GM18909 (cell line): ENCODE results near the gene ALK.
"Not testable (repeated sequence)": the region's sequence is repeated elsewhere in the genome, so short reads cannot be mapped to it uniquely, and the experiment has no call there.

ENCODE experiments used
- ATAC-seq: cut with Tn5 transposase; IDR thresholded peaks from one replicate; pipeline ENCODE4 v1.9.1; 2021; ENCODE audit warnings: mild to moderate bottlenecking; ENCODE audit not compliant: unreplicated experiment, poor library complexity

ALK gene

DNA sequence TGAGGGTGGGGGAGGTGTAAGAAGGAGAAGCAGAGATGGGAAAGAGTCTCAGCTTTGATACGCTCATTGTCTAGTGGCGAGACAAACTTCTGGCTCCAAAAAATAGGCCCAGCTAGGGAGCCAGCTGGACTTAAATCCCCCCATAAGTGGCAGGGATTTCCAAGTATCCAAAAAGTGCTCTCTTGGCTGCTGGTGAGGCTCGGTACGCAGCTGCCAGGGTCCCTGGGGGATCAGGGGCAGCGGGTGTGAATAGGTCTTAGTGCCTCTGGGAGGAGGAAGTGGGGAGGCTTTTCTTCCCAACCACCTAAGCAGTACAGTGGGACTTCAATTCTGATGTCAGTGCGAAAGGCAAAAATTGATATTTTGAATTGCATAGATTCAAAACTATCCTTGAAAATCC, 73.5 kb downstream of the ALK start:
- ATAC-seq: no peak

DNA sequence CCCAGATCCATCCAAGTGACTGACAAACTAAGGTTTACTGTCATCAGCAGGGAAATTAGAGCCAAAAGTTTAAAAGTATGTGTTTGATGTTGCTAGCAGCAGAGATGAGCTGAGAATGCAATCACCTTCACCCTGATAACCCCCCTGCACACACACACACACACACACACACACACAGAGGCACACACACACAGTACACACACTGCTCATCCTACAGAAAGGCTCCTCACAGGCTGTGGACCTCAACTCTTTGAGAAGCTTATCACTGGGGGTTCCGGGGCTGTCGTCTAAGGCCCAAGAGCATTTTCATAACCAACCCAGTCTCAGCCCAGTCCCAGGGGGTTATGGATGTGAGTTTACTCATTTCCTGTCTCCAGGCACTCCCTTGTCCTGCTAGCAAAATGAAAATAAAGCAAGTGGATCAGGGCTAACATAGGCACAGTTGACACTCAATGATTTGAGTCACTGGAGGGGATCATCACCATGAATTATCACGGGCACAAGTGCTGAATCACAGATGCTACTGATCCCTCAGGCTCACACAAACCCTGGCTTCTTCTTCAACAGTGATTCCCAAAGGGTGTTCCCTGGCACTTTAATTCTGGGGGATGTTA, 76.6 kb downstream of the ALK start:
- ATAC-seq: no peak

DNA sequence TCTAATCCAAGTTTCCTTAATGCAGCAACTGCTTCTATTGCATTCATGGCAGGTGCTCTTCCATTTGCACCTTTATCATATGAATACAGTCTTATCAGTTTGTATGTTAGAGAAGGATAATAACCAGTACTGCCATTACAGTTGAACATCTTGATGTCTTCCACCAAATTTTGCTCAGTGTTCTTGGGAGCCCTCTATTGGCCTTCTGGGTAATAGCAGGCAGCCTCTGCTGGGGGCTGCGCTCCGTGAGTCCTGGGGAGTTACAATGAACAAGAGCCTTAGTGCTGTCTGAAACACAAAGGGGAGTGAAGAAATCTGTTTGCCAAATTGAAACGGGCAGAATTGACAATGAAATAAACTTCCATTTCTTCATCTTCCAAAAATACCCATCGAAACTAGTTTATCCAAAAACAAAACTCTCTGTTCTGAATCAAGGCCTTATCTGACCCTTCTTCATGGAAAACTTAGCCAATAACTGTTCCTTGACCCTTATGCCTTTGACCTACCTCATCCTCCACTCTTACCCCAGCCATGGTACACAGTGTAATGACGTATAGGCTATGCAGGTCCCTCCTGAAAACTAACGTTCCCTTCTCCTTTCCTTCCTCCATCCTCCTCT, 79.9 kb downstream of the ALK start:
- peak; percentile 53 for ATAC-seq

DNA sequence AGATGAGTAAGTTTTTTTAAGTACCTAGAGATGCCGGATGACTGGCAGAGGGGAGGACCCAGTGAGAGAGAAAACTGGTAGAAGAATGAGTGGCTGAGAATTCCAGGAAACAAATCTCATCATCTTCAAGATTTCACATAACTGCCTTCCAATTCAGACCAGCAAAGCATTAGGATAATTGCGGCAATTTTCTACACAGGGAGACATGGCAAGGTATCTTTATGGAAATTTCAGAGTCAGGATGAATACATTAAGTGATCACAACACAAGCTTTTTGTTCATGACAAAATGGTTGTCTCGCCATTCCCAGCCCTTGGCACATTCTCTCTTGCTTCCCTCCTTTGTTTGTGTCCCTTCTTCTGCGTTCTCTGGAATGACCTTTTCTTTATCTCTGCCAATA, 82.1 kb downstream of the ALK start:
- no peak for ATAC-seq

DNA sequence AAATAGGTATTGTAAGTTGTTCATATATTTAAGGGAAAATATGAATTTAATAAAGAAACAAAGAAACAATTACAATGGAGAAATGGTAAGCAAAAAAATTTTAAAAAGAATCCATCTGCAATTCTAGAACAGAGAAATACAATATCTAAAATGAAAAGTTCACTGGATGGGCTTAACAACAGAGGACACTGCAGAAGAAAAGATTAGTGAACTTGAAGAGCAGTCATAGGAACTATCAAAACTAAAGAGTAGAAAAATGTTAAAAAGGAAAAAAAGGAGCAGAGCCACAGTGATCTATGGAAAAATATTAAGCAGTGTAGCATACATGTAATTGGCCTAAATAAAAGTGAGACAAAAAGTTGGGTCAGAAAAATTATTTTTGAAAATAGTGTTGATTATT, 83.5 kb downstream of the ALK start:
- ATAC-seq: no peak

DNA sequence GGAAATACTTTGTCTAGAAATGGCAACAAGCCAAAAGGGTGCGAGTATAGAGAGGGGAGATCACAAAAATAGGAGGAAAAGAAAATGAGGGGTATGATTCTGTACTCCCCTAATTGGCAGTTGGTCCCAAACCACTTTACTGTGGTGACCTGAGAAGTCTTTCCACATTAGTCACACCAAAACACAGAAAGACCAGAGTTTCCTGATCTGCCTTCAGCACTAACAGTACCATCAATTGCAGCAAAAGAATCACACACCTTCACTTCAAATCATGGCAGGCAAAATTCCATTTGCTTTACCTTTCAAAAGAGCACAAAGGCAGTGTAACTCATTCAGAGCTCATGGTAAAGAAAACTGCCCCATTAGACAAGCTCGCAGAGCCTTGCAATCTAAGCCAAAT, 86.8 kb downstream of the ALK start:
- no peak for ATAC-seq

DNA sequence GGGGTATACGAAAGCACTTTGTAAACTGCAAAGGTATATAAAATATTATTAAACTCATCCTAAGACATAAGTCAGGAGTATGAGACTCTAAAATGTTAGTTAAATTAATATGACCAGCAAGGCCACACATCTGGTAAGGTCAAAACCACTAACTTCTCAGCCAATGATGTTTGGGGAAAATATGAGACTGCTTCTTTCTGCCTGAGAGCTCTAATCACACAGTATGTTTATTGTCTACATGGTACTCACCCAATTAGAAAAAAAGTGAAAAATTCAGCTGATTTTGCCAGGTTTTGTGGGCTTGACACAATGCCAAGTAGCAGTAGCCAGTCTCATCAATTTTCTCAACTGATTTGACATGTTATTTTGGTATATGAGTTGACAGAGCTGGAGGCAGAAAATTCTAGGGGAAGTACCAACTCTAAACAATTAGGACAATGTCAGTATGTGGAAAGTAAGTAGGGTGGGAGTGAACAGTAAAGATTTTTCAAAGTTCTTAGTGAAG, 87.3 kb downstream of the ALK start:
- no peak for ATAC-seq

DNA sequence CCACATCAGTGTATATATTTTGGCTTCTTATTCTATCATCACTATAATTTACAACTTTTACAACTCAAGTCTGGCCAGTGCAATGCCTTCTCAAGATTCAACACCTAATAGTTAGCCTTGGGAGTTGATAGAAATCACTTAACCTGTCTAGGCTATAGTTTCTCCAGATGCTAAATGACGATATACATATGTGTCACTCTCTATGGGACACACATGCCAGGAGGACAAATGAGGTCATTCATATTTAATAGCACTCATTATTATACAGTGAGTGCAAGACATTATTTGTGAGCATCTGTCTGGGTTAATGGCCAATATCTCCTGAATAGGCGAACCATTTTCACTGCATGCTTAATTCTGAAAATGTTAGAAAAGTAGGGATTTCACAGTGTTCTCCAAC, 89.8 kb downstream of the ALK start:
- no peak for ATAC-seq

DNA sequence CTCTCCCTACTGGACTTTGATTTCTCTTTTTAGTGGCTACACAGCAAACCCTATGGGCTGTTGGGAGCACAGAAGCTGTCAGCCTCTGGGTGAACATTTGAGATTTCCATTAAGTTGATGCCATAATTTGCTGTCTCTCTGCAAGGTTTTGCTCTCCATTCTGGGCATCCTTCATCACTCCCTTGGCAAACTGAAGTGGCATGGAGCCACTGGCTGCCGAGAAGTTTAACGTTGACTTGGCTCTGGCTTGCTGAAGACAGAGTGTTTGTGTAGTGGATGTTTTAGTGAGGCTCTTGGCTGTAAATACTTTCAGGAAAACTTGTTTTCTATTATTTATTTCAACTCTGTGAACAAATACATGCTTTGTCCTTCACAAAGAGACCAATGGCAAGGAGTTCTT, 91.5 kb downstream of the ALK start:
- ATAC-seq: no peak

DNA sequence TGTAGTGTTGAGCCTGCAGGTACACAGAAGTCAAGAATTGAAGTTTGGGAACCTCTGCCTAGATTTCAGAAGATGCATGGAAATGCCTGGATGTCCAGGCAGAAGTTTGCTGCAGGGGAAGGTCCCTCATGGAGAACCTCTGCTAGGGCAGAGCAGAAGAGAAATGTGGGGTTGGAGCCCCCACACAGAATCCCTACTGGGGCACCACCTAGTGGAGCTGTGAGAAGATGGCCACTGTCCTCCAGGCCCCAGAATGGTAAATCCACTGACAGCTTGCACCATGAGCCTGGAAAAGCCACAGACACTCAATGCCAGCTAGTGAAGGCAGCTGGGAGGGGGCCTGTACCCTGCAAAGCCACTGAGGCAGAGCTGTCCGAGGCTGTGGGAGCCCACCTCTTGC, 97.2 kb downstream of the ALK start:
- ATAC-seq: not testable (repeated sequence)

DNA sequence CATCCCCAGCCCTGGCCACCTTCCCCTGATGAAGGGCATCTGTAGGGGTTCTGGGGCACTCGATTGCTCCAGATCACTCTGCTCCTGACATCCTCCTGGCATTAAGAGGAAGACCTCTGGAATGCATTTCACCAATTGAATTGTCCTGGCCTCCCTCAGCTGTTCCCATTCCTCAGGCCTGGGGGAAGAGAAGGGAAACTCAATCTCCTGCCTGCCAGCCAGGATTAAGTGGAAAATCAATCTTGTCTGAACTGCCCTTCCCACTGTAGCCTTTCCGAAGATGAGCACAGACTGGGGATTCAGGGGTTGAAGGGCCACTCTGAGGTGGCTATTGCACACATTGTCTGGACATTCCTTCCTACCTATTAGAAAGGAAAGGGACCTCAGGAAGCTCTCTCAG, 99.8 kb downstream of the ALK start:
- ATAC-seq: no peak

DNA sequence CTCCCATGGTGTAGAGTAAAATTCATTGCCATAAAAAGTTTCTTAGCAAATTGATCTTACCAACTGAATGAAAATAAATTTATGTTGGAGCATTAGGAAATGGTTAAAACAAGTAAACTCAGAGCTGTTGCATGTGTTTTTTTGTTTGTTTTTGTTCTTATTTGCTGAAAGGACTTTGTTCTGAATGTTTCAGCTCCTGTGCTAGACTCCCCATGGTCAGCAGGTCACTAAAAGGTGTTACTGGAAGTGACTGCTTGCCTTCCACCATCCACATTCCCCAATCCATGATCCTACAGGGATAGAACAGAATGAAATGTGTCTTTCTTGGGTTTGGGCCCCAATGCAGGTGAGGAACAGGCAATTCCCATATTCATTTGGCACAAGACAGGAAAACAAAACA, 101.8 kb downstream of the ALK start:
- no peak for ATAC-seq

DNA sequence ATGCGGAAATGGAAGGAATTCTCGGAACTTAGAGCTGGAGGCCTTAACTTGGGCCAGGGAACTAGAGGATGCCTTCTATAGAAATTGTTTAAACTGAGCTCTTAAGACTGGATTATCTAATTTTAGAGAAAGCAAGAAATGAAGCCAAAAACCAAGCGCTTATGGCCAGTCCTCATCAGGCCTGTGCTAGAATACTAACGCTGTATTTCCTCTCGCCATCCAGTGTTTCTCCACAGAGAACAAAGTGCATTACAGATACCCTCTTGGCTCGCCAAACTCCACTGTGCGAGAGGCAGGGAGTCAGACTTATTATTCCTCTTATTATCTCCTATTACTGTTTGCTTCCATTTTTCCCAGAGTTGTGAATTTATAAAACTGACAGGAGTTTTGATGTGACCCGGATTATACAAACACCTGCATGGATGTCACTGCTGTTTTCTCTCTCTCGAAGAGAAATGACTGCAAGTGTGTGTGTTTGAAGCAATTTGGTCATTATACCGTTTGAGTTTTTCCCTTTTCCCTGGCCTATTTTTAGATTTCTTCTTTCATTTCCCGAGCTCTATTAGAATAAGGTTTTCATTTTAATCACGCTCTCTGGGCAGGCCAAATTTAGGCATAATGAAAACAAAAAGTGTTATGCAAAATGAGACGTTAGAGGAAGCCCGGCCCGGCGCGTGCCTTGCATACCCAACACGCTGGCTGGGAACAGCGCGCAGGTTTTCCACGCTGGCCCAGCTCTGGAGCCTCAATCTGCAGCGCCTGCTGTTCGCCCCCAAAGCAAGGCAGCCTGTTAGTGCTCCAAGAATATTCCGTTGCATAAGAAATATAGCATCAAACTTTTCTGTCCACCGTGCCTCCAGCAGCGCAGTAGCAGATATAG, 103.3 kb downstream of the ALK start:
- no peak for ATAC-seq

DNA sequence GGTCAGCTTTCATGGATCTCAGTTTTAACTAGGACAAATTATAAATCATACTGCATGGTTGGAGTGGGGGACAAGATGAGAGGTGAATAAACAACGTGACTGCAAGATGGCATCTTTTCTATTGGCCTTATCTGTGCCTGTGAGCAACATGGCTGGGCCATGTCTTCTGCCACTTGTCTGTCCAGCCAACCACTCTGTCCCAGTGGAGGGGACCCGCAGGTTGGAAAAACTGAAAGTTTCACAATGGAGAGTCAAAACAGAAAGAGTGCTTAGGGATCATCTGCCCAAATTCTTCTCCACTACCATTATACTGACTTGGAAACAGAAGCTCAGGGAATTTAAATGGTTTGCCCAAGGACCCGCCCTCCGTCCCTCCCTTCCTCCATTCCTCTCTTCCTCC, 104.1 kb downstream of the ALK start:
- no peak for ATAC-seq

DNA sequence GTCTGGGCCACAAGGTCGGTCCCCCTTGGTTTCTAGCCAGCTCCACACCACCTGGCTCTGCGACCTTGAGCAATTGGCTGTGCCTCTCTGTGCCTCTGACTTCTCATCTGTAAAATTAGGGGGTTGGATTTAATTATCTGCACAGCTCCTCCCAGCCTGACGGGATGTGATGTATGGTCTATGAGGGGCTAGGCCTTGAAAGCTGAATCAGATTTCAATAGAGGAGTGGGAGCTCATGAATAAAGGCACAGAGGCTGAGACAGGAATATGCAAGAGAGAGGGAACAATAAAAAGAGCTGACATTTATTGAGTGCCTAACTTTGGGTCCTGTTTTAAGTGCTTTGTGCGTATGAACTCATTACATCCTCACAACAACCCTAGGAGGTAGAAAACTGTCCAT, 104.7 kb downstream of the ALK start:
- ATAC-seq: no peak

DNA sequence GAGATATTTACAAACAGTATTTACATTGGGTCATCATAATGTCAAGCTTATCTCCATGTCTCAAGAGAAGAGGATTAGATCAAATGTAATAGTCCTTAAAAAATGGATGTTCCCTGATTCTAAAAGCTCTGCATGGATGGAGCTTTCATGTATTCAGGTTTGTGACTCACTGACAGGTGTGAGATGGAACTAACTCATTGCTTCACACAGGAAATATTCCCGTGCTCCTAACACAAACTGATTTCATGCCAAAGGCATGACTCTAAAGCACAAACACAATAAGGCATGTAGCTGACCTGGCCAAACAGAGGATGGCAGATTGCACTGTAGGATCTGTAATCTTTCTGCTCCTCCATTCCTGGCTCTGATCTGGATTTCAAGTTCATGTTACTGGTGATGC, 110.0 kb downstream of the ALK start:
- ATAC-seq: no peak

DNA sequence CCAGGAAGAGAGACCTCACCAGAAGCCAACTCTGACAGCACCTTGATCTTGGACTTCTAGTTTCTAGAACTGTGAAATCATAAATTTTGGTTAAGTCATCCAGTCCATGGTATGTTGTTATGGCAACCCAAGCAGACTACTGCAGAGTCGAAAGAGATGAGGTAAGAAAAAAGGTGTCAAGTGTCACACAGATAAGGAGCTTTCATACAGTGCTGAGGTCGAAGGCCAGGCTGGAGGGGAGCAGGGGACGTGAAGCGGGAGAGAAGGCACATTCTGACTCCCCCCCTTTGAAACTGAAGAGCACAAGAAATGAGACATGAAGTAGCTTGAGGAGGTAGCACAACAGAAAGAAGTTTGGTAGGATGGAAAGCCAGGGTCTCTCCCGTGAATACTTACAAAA, 110.4 kb downstream of the ALK start:
- no peak for ATAC-seq

DNA sequence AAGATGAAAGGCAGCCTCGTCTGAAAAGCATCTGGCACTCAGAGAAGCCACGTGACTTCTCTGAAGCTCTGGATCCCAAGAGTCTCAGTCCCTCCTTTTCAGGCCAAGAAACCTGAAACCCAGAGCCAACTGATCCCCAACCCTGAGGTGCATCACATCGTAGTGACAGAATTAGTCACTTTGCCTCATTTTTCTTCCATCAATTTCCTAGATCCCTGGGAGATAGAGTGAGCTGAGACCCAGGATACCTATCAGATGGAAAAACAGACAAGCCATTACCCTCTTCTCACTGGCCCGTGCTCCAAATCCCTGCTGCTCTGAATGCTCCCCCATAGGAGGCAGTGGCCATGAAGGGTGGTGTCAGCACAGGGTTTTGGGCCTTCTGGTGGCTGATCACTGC, 113.1 kb downstream of the ALK start:
- no peak for ATAC-seq

DNA sequence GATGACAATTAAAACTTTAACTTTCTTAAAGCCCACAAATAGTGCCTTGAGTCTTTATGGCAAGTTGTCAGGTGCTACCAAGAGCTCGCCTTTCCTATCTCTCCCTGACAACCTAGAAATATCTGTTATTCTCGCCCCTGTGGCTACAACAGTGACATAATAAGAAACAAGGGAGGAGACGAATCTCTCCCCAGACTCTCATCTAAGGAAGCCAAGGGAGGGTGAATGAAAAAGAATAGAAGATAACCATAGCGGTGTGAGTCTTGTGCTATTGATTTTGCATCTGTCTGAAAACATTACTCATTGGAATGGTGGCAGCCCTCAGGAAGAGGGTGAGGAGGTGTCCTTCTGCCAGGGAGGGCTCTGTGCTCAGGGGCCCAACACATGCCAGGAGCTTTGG, 114.3 kb downstream of the ALK start:
- no peak for ATAC-seq

DNA sequence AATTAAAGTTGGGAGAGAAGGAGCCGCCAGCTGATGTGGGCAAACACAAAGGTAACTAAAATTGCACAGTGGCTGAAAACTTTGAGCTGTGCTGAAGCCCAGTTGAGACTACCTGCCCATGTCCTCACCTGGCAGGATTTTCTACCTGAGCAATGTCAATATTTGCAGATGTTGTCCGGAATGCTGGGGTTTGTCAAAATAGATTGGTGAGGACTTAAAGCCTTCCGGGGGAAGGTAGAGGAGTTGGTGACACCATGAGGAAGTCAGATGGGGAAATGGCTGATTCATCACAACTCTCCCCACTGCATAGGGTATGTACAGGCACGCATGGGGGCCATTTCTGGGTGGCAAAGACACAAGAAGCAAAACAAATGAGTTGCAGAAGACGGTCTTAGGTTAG, 114.9 kb downstream of the ALK start:
- no peak for ATAC-seq

DNA sequence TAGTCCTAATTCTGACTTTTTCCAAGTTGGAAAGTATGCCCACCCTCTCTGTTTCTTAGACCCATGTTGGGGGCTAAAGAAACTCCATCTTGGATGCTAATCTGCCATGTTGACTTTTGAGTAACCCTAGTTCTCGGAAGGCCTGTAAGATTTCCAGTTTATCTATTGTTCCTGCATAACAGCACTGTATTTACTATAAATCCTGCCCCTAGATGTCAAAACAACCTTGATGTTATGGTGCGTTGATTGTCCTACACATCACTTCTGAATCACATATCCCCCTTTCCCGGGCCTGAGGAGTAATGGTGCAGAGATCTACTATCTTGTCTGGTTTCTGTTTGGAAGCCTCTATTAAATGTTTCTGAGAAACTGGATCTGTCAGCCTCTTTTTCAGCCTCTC, 116.7 kb downstream of the ALK start:
- ATAC-seq: no peak

DNA sequence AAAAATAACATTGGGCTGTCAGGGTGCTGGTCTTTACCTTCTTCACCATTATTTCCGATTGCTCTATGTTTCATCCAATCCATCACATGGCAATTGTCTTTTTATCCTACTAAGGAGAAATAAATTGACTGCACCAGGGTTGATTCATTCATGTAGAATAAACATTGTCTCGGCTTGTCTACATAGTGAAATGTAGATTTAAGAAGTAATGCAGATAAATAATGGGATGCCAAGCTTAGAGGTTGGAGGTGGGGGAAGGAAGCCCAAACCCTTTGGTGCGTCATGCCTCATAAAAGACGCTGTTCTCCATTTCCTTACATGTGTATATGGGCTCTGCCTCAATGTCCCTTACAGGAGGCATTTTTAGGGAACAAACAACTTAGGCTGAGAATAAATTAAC, 117.8 kb downstream of the ALK start:
- no peak for ATAC-seq
